Tracheal epithelial cell (primary cell): ENCODE measurements around the gene ATP5PO. TPM values are rescaled to one million over a fixed set of nuclear protein-coding genes. Genes with fewer than 3 reads are reported as not detected.

Experiments
- total RNA-seq: library from RNA; depleted of rRNA; stranded (reverse); fragments of >200 nt; gene quantifications from 2 replicates; pipeline ENCODE4 v1.2.1, GENCODE V29; 2014

Gene ATP5PO, protein sequence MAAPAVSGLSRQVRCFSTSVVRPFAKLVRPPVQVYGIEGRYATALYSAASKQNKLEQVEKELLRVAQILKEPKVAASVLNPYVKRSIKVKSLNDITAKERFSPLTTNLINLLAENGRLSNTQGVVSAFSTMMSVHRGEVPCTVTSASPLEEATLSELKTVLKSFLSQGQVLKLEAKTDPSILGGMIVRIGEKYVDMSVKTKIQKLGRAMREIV
- 179 and 285 TPM in 2 replicates for total RNA-seq

DNA sequence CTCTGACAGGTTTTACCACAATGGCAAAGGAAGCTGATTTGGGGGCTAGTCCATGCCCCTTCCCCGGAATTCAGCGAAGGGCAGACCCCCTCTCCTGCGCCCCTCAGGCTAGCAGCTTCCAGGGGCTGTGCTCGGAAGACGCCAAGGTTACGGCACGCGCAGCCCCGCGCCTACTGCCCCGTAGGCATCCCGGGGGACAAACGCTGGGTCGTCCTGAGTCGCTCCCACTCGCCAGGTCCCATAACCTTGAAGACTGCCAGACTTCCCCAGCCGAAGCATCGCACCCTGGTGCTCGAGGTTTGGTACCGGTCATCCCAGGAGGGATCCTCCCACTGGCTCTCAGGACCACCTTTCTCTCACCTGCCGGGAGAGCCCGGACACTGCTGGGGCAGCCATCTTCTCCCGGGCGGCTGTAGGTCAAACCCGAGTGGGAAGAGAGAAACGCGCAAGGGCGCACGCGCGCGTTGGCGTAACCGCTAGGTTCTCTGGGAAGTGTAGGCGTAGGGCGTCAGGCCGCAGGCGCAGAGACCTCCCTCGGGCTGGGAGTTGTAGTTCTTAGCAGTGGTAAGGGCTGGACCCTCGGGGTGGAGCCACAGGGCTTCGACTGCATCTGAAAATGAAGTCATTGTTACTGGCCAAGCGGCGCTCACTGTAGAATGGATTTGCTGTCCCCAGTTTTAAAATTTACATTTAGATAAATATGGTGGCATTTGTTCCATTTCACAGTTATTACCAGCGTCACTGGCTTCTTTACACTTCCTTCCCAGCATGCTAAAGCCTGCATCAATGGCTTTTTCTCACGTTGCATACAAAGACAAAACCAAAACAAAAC lies at the start of gene ATP5PO:
Gene ATP5PO (minus strand): TSS at position 437 of the 832 bp plus-strand sequence. CDS start 41 bp downstream, at position 396.

Other genes with a start within 250 kb of the ATP5PO start
- 6.7 and 19.6 TPM in 2 replicates for gene MRPS6, start 157.8 kb upstream of the ATP5PO start, total RNA-seq
- gene SLC5A3, start 157.8 kb upstream of the ATP5PO start, total RNA-seq: 25.5 and 53.1 TPM in 2 replicates